ENCODE measurements around the gene ATP6V1E1. TPM values are rescaled to one million over a fixed set of nuclear protein-coding genes. Genes with fewer than 3 reads are reported as not detected.
A peak's percentile ranks its signal among the peaks of the same experiment; 100 is the strongest.

ATP6V1E1 gene
- total RNA-seq, 1 donor from 2014 or later: 119 TPM

GRCh38 chr22:17629641-17630040 lies 1.1 kb upstream of the ATP6V1E1 start:
- Histone ChIP-seq H3K27me3 (ENCODE audit: control insufficient read depth, insufficient read depth, low read length) (no peaks in the 10 kb centered on the region), H3K4me3 (ENCODE audit: low read depth, low read length) (no peak overlapping the region), H3K36me3 (ENCODE audit: control insufficient read depth, insufficient read depth, low read length) (peaks cover 2% of the 10 kb centered on the region)
- DNase-seq (ENCODE audit: low read depth): no peak
- TF ChIP-seq CTCF (IDR thresholded peaks at IDR 0.05; ENCODE audit: insufficient read depth, low read length, severe bottlenecking): no peak
- no peak for FAIRE-seq

GRCh38 chr22:17629173-17629489 lies 582 bp upstream of the ATP6V1E1 start:
- H3K36me3 ChIP-seq (ENCODE audit: control insufficient read depth, insufficient read depth, low read length): peaks cover 2% of the 10 kb centered on the region
- no peak for FAIRE-seq
- peak; percentile 12 for DNase-seq (ENCODE audit: low read depth)
- H3K27me3 ChIP-seq (ENCODE audit: control insufficient read depth, insufficient read depth, low read length): no peaks in the 10 kb centered on the region
- H3K4me3 ChIP-seq (ENCODE audit: low read depth, low read length): peak overlapping the region; percentile 89
- no peak for TF ChIP-seq CTCF (IDR thresholded peaks at IDR 0.05; ENCODE audit: insufficient read depth, low read length, severe bottlenecking)

GRCh38 chr22:17627961-17628405 lies 566 bp downstream of the ATP6V1E1 start:
- FAIRE-seq: no peak
- peaks cover 2% of the 10 kb centered on the region for H3K36me3 ChIP-seq (ENCODE audit: control insufficient read depth, insufficient read depth, low read length)
- TF ChIP-seq CTCF (IDR thresholded peaks at IDR 0.05; ENCODE audit: insufficient read depth, low read length, severe bottlenecking): no peak
- DNase-seq (ENCODE audit: low read depth): no peak
- H3K4me3 ChIP-seq (ENCODE audit: low read depth, low read length): peak overlapping the region; percentile 89
- H3K27me3 ChIP-seq (ENCODE audit: control insufficient read depth, insufficient read depth, low read length): no peaks in the 10 kb centered on the region

GRCh38 chr22:17613280-17613679 lies 15.3 kb downstream of the ATP6V1E1 start:
- FAIRE-seq: no peak
- DNase-seq (ENCODE audit: low read depth): no peak

GRCh38 chr22:17612057-17612456 lies 16.5 kb downstream of the ATP6V1E1 start:
- H3K4me3 ChIP-seq (ENCODE audit: low read depth, low read length): no peak overlapping the region
- peaks cover 10% of the 10 kb centered on the region for H3K36me3 ChIP-seq (ENCODE audit: control insufficient read depth, insufficient read depth, low read length)
- no peak for TF ChIP-seq CTCF (IDR thresholded peaks at IDR 0.05; ENCODE audit: insufficient read depth, low read length, severe bottlenecking)
- FAIRE-seq: no peak
- DNase-seq (ENCODE audit: low read depth): no peak
- H3K27me3 ChIP-seq (ENCODE audit: control insufficient read depth, insufficient read depth, low read length): no peaks in the 10 kb centered on the region

More at GRCh38 chr22:17613280-17613679, 15.3 kb downstream of the ATP6V1E1 start:
- Histone ChIP-seq H3K27me3 (ENCODE audit: control insufficient read depth, insufficient read depth, low read length) (no peaks in the 10 kb centered on the region), H3K36me3 (ENCODE audit: control insufficient read depth, insufficient read depth, low read length) (peaks cover 7% of the 10 kb centered on the region), H3K4me3 (ENCODE audit: low read depth, low read length) (no peak overlapping the region)
- no peak for TF ChIP-seq CTCF (IDR thresholded peaks at IDR 0.05; ENCODE audit: insufficient read depth, low read length, severe bottlenecking)

- Histone ChIP-seq H3K36me3 (ENCODE audit: control insufficient read depth, insufficient read depth, low read length) (peaks cover 10% of the 10 kb centered on the region), H3K4me3 (ENCODE audit: low read depth, low read length) (no peak overlapping the region), H3K27me3 (ENCODE audit: control insufficient read depth, insufficient read depth, low read length) (no peaks in the 10 kb centered on the region)
- no peak for DNase-seq (ENCODE audit: low read depth)
- FAIRE-seq: no peak
- no peak for TF ChIP-seq CTCF (IDR thresholded peaks at IDR 0.05; ENCODE audit: insufficient read depth, low read length, severe bottlenecking)
Measured at GRCh38 chr22:17607891-17608521, 20.5 kb downstream of the ATP6V1E1 start.
